ENCODE measurements around the gene GREB1. TPM values are rescaled to one million over a fixed set of nuclear protein-coding genes. Genes with fewer than 3 reads are reported as not detected.

The GREB1 gene
- total and polyA plus RNA-seq, 2 of the 4 experiments (the other 2 are of a cell fraction), result 0.05 TPM; not detected in 1

- Histone ChIP-seq H2BK120ac (ENCODE audit: low read depth, low read length) (no peak overlapping the region), H2AK5ac (ENCODE audit: low read depth, low read length) (no peak overlapping the region), H4K8ac (ENCODE audit: low read depth in 2 of 2, low read length in 2 of 2) (no peak overlapping the region), H3K14ac (replicated peaks; ENCODE audit: low read depth, low read length) (no peak overlapping the region), H3K23ac (ENCODE audit: low read depth, low read length) (no peak overlapping the region), H4K91ac (ENCODE audit: insufficient read depth, low read depth, low read length) (no peak overlapping the region), H3K27me3 (ENCODE audit: control insufficient read depth, insufficient read depth, low read length) (peaks cover 53% of the 10 kb centered on the region), H3K9me1 (ENCODE audit: insufficient read depth, low read length) (no peaks in the 10 kb centered on the region), H3K79me1 (ENCODE audit: low read depth in 1 of 2, low read length in 2 of 2) (no peaks in the 10 kb centered on the region), H3K9ac (ENCODE audit: low read depth, low read length) (no peak overlapping the region), H3K56ac (ENCODE audit: extremely low read depth, insufficient read depth, low read length) (no peak overlapping the region), H3K4me2 (ENCODE audit: low read depth, low read length) (no peak overlapping the region), H3K4me3 (ENCODE audit: insufficient read depth, low read depth, low read length) (no peak overlapping the region), H2AK9ac (replicated peaks; ENCODE audit: low read depth, low read length, poor library complexity) (no peak overlapping the region), H2BK20ac (ENCODE audit: low read depth, low read length) (no peak overlapping the region), H3K4ac (ENCODE audit: low read depth, low read length) (no peak overlapping the region), H3K9me3 (ENCODE audit: control insufficient read depth, insufficient read depth, low read length) (no peaks in the 10 kb centered on the region), H2BK15ac (ENCODE audit: low read depth, low read length) (no peak overlapping the region), H4K5ac (ENCODE audit: low read depth, low read length) (no peak overlapping the region), H2BK5ac (ENCODE audit: low read depth, low read length, poor library complexity, severe bottlenecking) (no peak overlapping the region), H4K20me1 (ENCODE audit: insufficient read depth, low read length) (no peaks in the 10 kb centered on the region), H3K27ac (ENCODE audit: insufficient read depth, low read length) (no peak overlapping the region), H2AFZ (replicated peaks; ENCODE audit: low read length, poor library complexity) (no peak overlapping the region), H3K4me1 (ENCODE audit: control insufficient read depth, insufficient read depth, low read length) (no peaks in the 10 kb centered on the region), H3K18ac (ENCODE audit: low read depth, low read length) (no peak overlapping the region), H3K36me3 (ENCODE audit: control insufficient read depth, insufficient read depth, low read length) (no peaks in the 10 kb centered on the region)
- ChIA-PET CTCF (no interaction called here), POLR2A (ENCODE audit: unreplicated experiment) (no interaction called here)
- in situ Hi-C loops (cut with MboI; ENCODE audit: low sequenced_read_pairs), result no loop called here
- intact Hi-C loops (cut with micrococcal nuclease), result no loop called here
- ATAC-seq (ENCODE audit: low read depth), result no peak
- TF ChIP-seq CTCF (conservative IDR thresholded peaks at IDR 0.05; ENCODE audit: low read depth, low read length), result no peak
- dilution Hi-C loops (cut with HindIII; ENCODE audit: low sequenced_read_pairs, unreplicated experiment), result no loop called here
- DNase-seq, result no peak
- no TSS peak for BruUV-seq (replicated peaks)
- no CpG with 5 or more reads among the region's 3 CpGs for WGBS, 2 experiments (ENCODE audit: extremely low coverage in 2 of 2, insufficient read length in 1 of 2)
Observed at GRCh38 chr2:11652553-11652952, 118.7 kb downstream of the GREB1 start.

Data from IMR-90 (cell line).